GM18508 (cell line): ENCODE measurements around the gene TEKT2.

Experiments used
- ATAC-seq: cut with Tn5 transposase; IDR thresholded peaks from one replicate; pipeline ENCODE4 v1.9.1; 2021; ENCODE audit warnings: moderate number of reproducible peaks; ENCODE audit not compliant: insufficient read depth, unreplicated experiment

The TEKT2 gene

DNA sequence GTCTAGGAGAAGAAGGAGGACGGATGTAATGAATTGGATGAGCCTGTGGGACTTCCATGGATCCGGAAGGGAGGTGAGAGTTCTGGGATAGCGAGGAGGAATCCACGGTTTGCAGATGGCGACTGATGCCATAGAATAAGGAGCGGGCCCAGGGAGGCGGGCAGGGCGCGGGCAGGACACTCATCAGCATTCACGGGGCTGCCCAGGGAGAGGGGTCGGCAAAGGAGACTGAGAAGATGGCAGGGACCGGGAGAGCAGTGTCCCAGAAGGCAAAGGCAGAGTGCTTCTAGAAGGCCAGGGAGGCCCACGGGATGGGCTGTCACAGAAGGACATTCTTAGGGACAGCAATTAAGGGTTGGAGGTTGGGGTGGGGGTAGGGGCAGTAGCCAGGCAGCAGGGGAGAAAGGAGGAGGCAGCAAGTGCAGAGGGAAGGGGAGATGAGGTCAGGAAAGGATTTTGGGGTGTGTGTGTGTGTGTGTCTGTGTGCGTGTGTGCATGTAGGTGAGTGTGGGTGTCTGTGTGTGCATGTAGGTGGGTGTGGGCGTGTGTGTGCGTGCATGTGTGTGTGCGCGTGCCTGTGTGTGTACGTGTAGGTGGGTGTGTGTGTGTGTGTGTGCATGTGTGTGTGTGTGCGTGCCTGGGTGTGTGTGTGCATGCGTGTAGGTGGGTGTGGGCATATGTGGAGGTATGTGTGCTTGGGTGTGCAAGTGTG lies 42.3 kb downstream of the TEKT2 start:
- ATAC-seq = no peak

DNA sequence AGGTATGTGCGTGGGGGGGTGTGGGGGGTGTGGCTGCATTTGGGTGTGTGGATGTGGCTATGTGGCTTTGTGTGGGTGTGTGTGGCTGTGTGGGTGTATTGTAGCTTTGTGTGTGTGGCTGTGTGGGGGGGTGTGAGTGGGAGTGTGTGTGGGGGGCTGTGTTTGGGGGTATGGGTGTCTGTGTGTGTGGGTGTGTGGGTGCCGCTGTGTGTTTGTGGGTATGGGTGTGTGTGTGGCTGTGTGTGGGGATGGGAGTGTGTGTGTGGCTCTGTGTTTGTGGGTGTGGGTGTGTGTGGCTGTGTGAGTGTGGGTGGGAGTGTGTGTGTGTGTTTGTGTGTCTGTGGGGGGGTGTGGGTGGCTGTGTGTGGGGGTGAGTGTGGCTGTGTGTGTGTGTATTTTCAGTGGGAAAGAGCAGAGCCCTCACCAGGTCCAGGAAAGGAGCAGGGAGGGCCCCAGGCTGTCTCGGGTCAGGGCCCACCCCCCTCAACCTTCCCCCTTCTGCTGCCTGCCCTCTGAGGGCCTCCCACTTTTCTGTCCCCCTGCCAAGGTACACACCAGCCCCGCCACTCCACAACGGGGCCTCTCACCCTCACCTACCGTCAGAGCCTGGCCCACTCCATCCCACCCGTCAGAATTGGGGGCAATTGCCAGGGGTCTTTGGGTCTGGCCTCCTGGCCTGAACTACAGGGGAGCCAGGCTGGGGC lies 43.1 kb downstream of the TEKT2 start:
- ATAC-seq = no peak

DNA sequence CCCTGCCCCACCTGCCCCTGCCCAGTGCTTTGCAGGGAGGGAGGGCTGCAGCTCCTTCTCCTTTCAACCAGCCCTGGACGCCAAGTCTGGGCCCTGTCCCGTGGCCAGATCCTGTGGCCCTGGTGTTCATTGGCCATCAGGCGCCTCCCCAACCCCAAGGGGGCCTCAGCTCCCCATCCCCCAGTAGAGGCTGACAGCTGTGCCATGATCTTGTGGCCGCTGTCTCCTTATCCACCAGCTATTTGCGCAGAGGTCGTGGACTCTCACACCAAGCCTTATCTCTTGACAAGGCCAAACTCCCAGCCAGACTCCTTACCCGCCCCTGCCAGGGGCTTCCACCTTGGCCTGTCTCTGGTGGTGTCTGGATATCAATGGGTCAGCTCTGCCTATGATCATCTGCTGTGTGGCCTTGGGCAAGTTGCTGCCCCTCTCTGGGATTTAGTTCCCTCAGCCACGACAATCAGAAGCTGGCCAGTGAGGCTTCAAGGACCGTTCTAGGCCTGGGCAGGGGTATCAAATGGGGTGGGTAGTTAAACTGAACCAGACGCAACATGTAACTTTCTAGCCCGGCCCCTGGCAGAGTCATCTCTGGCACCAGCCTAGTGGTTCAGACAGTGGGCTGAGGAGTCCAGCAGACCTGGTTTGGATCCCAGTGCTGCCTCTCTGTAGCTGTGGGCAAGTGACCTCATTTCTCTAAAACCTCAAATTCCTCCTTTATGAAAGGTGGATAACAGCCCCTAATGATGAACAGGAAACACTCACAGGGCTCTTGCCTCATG lies 44.4 kb downstream of the TEKT2 start:
- ATAC-seq = no peak

DNA sequence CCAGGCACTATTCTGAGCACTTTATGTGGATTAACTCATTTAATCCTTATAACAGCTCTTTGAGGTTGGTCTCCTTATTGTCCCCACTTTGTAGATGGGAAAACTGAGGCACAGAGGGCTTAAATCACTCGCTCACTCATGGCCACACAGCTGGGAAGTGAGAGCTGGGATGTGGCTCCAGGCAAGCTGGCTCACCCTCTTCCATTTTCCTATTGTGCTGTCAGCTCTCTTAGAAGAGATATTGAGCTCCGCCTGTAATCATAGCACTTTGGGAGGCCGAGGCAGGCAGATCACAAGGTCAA lies 45.0 kb downstream of the TEKT2 start:
- no peak for ATAC-seq

DNA sequence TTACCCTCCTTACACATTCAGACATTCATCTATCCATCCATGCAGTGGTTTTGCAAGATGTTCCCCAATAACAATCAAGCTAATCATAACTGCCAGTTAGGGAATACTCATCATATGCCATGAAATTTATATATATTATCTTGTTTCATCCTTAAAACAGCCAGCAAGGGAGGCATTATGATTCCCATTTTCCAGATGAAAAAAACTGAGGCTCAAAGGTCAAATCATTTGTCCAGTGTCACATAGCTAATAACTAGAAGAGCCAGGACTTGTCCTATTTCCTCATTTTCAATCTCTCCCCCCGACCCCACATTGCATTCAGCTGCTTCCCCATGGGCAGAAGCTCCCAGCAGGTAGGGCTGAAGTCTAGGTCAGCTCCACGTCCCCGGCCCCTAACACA lies 48.1 kb downstream of the TEKT2 start:
- ATAC-seq = no peak

DNA sequence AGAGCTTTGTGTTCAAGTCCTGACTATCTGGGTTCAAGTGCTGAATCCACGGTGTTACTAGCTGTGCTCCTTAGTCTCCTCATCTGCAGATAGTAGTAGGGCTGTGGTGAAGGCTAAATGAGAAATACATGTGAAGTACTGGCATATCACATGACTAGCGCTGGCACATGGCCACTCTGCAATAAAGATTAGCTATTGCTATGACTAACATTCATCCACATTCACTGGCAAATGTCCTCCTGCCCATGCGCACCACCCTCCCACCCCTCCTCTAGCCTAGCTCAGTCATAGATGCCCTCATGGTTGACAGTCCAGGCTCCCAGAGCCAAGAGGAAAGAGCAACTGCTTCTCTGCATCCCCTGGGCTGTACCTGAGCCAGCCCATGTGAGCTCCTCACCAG lies 49.6 kb downstream of the TEKT2 start:
- ATAC-seq = no peak

DNA sequence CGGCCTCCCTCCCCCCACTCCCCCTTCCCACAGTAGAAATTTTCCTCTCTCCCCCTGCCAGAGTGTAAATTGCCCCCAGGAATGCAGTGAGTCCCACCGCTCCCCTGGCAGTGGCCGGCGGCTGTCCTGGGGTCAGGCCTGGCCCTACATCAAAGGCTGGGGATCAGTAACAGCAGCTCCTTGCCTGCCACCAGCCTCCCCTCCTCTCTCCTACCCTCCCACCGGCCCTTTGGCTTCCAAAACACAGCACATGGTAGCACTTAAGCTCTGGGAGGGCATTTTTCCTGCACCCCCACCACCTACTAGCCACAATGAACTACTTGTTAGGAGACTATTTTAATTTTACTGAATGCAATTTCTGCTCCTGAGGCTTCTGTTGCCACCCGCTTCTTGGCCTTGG lies 50.1 kb downstream of the TEKT2 start:
- ATAC-seq = no peak

DNA sequence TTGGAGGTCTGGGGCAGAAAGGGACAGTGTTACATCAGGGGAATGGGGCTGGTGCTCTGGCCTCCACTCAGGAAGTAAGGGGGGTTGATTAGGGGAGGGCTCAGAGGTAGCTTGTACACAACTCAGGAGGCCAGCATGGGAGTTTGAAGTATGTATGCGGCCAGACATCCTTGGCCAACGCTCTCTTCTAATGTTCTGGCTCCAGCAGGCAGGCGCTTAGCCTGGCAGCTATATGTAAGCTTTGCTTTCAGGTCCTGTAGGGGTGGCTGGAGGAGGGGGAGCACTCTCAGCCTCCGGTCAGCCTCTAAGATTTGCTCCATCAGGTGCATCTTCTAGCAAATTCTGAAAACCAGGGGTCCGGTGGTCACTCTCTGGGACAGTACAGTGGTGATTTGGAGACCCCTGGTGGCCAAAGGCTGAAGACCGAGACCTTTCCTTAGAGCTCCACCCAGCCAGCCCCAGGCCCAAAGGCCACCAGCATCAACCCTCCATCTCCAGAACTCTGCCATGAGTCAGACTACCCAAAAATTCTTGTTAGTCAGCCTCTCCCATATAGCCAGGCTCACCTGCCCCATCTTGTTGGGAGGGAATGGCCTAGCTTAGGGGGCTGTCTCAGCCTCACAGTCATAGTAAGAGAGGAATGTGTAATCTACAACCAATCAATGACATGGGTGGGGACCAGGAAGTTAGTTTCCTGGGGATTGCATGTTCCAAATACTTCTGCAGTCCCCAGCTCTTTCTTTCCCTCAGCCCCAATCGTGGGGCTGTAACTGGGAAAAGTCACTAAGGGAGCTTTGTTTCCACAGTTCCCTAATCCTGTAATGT lies 50.8 kb downstream of the TEKT2 start:
- ATAC-seq = no peak

DNA sequence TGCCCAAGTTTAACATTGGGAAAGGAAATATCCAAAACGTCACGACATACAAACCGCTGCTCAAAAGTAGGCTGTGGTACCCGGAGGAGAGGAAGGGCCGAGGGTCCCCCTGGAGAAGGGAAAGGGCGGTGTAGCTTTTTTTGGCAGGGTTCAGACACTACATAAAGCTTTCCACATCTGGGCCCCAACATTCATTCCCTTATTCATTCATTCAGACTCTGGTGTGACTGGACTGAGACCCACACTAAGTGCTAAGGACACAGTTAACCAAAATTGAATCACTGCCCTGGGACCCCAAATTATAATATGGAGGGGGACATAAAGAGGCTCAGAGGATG lies 51.4 kb downstream of the TEKT2 start:
- ATAC-seq = no peak

DNA sequence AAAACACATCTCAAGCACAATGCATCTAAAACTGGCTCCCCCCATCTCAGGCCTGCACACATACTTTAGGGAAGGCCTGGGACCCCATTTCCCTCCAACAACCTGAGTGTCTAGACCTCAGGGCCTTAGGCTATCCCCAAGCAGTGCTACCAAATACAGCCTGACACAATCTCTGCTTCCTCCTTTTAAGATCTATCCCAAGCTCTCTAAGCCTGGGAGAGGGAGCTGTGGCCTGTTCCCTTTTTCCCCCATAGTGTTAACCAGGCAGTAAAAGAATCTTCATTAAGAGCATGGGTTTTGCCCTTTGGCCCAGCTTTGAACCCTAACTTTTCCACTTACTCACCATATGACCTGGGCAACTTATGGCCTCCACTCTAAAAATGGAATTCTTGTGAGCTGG lies 51.9 kb downstream of the TEKT2 start:
- ATAC-seq = no peak

DNA sequence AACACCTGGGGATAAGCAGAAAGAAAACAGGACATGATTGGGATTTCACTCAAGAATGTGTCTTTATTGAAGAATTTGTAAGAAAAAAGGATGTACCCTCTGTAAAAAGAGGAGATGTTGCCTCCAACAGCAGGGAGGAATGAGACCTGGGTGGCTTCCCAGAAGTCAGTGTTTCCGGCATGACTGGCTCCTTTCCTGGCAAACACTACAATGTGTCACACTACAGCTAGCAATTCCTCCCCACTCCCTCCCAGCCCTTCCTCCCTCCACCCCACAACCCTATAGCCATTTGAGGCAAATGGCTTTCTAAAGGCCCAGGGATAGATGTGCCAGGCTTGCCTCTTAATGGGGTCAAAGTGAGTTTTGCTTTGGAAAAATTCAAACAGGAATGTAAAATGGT lies 52.6 kb downstream of the TEKT2 start:
- no peak for ATAC-seq

DNA sequence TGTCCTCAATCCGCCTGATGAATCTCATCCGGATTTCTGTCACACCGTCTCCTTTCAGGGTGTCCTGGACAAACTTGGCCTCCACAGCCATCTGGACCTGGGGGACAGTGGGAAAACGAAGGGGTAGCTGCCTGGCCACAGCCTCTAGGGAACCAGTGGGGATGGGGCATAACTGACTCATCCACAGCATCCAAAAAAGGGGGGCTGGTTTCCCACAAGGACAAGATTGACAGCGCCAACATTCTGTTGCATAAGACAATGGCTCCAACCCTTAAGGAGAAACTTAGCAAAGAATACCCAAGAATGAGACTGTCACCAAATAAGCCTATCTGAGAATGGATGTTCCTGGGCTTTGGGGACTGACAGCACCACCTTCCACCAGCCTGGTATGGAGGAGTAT lies 53.3 kb downstream of the TEKT2 start:
- ATAC-seq = no peak

DNA sequence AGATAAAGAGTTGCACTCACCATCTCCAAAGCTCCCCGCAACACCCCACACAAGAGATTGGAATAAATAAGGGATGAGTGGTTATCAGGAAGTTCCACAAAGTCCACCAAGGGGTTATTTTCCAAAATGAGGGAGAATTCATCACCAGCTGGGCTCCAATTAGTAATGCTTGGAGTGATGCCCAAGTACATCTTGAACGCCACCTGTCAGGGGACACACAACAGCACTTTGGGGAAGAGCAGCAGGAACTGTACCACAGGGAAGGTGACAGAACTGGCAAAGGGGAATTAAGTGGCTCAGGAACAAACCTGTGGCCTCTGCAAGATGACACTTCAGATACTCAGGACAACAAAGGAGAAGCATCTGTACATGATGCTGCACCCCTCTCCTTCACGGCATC lies 53.9 kb downstream of the TEKT2 start:
- ATAC-seq = no peak
